IMR-90 (cell line): ENCODE measurements around the gene DOCK1.

Experiments
- MAZ ChIP-seq: IDR thresholded peaks from 2 replicates; pipeline ENCODE4 v1.6.1; 2012; ENCODE audit warnings: low read depth, mild to moderate bottlenecking, low read length, improper control_type of control experiment, moderate library complexity, borderline replicate concordance
- POLR2A ChIP-seq: IDR thresholded peaks from 2 replicates; pipeline ENCODE4 v1.6.1; 2012; ENCODE audit warnings: mild to moderate bottlenecking, low read depth, low read length
- RAD21 ChIP-seq: IDR thresholded peaks from 2 replicates; pipeline ENCODE4 v1.6.1; 2012; ENCODE audit warnings: low read length, improper control_type of control experiment
- TF ChIP-seq, protein P1 (sequence below): conservative IDR thresholded peaks from 2 replicates; pipeline ENCODE4 v1.5.1; 2012; ENCODE audit warnings: mild to moderate bottlenecking, low read depth, low read length, improper control_type of control experiment
- TF ChIP-seq, protein P2 (sequence below): fragments of 150-350 bp; IDR thresholded peaks from 2 replicates; pipeline ENCODE4 v1.6.1; 2017; ENCODE audit warnings: mild to moderate bottlenecking, antibody characterized with exemption, low read length, low read depth

DNA sequence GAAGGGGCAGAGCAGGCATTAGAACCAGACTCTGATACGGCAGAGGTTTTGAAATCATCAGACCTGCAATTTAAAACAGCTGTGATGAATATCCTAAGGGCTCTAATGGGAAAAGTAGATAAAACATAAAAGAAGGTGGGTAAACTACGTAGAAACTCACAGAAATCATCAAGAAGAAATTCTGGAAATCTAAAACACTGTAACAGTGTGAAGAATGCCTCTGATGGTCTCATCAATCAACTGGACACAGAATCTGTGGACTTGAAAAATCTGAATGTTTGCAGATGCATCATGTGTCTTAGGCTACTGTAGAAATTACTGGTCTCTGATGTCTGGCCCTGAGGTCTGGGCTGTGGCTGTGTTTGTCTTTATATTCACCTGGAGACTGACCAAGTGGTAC lies 470.8 kb downstream of the DOCK1 start:
- TF ChIP-seq, protein P1, sequence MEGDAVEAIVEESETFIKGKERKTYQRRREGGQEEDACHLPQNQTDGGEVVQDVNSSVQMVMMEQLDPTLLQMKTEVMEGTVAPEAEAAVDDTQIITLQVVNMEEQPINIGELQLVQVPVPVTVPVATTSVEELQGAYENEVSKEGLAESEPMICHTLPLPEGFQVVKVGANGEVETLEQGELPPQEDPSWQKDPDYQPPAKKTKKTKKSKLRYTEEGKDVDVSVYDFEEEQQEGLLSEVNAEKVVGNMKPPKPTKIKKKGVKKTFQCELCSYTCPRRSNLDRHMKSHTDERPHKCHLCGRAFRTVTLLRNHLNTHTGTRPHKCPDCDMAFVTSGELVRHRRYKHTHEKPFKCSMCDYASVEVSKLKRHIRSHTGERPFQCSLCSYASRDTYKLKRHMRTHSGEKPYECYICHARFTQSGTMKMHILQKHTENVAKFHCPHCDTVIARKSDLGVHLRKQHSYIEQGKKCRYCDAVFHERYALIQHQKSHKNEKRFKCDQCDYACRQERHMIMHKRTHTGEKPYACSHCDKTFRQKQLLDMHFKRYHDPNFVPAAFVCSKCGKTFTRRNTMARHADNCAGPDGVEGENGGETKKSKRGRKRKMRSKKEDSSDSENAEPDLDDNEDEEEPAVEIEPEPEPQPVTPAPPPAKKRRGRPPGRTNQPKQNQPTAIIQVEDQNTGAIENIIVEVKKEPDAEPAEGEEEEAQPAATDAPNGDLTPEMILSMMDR, result no peak
- no peak for TF ChIP-seq RAD21
- no peak for TF ChIP-seq POLR2A
- TF ChIP-seq, protein P2, sequence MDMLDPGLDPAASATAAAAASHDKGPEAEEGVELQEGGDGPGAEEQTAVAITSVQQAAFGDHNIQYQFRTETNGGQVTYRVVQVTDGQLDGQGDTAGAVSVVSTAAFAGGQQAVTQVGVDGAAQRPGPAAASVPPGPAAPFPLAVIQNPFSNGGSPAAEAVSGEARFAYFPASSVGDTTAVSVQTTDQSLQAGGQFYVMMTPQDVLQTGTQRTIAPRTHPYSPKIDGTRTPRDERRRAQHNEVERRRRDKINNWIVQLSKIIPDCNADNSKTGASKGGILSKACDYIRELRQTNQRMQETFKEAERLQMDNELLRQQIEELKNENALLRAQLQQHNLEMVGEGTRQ, result no peak
- TF ChIP-seq MAZ, result no peak
